ENCODE measurements around the gene WDR38.
A peak's percentile ranks its signal among the peaks of the same experiment; 100 is the strongest.

The WDR38 gene, protein sequence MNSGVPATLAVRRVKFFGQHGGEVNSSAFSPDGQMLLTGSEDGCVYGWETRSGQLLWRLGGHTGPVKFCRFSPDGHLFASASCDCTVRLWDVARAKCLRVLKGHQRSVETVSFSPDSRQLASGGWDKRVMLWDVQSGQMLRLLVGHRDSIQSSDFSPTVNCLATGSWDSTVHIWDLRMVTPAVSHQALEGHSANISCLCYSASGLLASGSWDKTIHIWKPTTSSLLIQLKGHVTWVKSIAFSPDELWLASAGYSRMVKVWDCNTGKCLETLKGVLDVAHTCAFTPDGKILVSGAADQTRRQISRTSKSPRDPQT

DNA sequence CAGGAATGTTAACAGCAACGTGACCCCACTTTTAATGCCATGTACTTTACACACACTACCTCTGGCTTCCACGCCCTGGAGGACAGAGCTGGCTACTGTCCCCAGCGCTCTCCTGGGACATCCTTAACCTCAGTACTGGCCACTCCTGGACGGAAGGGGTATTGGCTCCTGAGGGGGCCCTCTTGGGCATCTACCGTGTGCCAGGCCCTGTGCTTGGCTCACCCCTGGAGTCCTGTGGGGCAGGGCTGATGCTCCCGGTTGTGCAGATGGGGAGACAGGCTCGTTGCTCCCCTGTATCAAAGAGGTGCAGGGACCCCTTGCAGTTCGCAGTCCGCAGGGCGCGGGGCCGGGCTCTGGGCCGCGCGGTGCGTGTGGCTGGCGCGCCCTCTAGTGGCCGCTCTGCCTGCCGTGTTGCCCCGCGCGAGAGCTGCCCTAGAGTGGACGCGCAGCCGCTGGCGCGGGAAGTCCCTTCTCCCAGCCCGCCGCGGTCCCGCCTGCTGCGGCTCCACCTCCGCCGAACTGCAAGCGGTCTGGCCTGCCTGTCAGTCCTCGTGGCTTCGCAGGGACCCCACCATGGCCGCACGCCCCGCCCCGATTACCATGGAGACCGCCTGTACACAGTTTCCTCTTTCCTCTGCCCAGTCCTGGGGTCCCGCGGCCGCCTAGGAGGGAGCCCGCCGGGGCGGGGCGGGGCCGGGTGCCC is at the start of gene WDR38:
Gene WDR38 (plus strand): TSS at position 632 of the 703 bp plus-strand sequence. CDS start 72 bp downstream, outside the sequence.
- peak; percentile 85 for DNase-seq (ENCODE audit: low spot score)

DNA sequence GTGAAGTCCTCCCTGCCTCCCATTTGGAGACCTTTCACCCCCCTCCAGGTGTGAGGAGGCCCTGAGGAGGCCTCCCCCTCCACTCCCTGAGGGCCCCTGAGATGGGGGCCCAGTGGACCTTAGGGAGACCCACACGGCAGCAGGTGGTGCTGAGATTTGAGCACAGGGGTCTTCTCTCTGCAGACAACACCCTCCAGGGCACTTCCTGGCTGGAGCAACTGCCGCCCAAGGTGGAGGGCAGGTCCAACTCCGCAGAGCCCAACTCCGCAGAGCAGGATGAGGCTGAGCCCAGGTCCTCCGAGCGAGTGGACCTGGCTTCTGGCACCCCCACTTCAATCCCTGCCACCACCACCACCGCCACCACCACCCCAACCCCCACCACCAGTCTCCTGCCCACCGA is 49.3 kb upstream of the WDR38 start:
- no peak for DNase-seq (ENCODE audit: low spot score)

DNA sequence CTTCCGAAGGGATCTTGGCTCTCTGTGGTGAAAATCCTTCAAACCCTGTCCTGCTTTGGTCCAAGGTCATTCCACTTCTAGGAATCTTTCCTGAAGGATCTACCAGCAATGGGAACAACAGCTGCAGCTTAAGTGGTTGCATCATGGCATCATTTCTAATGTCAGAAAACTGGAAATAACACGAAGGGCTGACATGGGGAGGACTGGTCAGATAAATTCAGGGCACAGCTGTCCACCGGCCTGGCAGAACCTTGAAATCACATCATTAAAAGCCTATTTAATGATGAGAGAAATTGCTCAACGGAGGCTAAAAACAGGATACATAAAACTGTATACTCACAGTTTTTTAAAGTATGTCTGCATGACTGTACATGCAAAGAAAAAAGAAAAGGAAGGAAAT is 48.1 kb upstream of the WDR38 start:
- DNase-seq (ENCODE audit: low spot score): no peak

DNA sequence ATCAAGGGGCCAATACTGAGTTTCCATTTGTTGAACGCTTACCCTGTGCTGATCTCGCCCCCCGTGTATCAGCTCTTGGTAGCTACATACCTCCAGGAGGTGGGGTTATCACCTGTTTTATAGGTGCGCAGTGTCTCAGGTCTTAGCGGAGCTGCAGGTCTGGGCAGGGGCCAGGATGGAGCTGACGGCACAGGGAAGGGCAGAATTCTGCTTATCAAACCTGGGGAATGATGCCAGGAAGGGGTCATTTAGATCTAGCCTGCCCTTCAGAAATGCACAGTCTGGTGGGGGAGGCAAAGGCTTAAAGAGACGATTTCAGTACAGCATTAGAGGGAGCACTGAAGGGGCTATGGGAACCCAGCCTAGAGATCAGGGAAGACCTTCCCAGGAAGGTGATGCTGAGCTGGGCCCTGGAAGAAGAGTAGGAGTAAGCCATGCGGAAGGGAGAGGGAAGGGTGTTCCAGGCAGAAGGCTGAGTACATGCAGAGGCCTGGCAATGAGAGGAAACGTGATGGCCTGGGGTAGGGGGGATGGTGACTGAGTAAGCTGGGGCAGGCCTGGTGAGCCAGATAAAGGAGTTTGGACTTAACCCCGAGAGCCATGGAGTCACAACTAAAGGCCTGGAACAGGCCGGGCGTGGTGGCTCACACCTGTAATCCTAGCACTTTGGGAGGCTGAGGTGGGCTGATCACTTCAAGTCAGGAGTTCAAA is 44.9 kb upstream of the WDR38 start:
- DNase-seq (ENCODE audit: low spot score): no peak

DNA sequence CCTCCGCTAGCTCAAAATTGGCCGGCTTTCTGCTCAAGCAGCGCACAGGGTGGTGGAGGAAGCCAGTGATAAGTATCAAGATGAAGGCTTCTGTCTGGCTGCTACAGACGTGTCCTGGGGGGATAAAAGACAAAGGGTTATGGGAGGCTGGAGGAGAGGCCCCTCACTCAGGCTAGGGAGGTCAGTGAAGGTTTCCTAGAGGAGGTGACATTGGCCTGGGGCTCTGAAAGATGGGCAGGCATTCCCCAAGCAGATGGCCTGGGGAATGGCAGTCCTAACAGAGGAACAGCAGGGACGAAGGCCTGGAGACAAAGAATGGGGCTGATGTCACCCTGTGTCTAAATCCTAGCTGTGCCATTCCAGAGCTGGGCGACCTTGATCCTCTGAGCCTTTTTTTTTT is 44.0 kb upstream of the WDR38 start:
- no peak for DNase-seq (ENCODE audit: low spot score)

DNA sequence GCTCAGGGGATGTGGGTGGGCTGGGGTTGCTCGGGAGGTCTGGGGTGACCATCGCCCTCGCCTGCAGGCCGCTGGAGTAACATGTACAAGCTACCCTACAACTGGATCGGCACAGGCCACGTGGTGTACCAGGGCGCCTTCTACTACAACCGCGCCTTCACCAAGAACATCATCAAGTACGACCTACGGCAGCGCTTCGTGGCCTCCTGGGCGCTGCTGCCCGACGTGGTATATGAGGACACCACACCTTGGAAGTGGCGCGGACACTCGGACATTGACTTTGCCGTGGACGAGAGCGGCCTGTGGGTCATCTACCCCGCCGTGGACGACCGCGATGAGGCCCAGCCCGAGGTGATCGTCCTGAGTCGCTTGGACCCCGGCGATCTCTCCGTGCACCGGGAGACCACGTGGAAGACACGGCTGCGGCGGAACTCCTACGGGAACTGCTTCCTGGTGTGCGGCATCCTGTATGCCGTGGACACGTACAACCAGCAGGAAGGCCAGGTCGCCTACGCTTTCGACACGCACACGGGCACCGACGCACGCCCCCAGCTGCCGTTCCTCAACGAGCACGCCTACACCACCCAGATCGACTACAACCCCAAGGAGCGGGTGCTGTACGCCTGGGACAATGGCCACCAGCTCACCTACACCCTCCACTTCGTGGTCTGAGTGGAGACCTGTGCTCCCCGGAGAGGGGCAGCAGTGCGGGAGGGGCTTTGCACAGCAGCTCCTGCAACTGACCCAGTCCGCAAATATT is 43.3 kb upstream of the WDR38 start:
- DNase-seq (ENCODE audit: low spot score): no peak

DNA sequence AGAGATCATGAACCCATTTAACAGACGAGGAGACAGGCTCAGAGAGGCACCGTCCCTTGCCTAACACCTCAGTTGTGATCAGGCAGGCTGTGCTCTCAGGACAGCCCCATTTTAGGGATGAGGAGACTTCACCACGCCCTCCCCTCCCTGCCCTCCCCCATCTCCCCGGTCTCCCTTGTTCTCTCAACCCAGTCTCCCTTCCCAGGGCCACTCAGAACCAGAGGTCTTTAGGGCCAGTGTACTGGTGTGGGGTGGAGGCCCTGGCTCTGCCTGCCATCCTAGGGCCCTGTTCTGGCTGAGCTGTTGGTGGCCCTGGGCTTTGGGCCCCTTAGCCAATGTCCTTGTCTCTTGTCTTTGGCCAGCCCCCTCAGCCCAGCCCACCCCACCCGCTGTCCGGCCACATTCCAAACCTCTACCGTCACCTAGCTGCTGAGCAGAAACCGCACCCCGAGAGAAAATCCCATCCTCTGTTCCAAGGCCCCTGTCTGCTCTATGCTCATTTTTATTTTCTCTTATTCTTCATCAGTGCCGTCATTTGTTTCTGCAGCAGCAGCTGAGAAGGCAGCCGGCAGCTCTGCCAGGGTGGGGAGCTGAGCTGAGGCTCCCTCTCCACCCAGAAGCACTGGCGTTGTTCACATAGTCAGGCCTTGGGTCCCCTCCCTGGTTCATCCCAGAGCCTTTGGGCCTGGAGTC is 42.5 kb upstream of the WDR38 start:
- DNase-seq (ENCODE audit: low spot score): no peak

DNA sequence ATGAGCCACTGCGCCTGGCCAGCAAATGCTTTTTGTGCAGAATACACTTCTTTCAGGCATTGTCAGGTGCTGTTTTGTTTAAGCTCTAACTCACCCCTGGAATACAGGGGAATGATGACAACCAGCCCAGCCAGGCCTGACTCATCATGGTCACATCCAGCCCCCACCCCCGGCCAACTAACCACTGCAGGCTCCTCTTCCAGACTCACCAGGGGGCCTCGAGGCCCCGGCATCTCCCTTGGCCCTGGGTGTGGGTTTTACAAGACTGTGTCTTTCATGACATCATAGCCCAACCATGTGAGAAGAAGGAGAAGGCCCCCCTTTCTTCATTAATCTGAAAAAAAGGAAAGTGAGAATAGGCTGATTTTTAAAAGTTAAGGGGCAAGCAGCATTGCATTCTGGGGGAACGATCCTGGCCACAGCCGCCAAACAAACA is 40.8 kb upstream of the WDR38 start:
- DNase-seq (ENCODE audit: low spot score): no peak

DNA sequence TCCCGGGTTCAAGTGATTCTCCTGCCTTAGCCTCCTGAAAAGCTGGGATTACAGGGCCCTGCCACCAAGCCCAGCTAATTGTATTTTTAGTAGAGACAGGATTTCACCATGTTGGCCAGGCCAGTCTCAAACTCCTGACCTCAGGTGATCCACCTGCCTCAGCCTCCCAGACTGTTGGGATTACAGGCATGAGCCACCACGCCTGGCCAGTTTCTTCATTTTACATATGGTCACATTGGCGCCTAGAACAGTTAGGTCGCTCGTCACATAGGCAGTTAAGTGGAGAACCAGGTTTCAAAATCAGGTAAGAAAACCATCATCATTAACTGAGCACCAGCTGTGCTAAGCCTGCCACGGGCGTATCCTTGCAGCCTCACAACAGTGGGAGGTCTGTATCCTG is 40.2 kb upstream of the WDR38 start:
- DNase-seq (ENCODE audit: low spot score): no peak

DNA sequence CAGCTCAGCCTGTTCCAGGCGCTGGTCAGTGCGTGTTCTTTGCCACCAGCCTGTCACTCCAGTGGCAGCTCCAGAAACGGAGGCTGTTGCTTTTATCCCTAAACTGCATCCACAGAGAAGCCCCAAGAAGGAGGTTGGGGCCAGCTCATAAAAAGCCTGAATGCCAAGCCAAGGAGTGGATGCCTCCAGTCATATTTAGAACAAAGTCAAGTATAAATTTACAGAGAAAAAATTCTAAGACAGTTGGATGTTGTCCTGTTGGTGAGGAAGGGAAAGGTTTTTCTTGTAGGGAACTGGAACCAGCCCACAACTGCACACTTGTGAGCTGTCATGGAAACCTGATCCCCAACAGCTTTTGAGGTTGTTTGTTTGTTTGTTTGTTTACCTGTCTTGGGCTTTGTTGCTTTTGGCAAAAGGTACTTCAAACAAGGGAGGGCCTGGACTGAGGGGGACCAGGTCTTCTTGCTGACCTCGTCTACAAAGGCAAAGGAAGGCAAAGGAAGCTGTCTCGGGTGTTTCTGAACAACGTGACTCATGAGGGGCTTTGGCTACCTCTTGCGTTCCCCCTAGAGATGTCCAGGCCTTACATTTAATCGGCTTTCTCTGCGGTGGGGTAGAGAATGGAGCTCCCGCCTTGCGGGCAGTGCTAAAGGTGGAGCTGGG is 39.6 kb upstream of the WDR38 start:
- DNase-seq (ENCODE audit: low spot score): no peak

DNA sequence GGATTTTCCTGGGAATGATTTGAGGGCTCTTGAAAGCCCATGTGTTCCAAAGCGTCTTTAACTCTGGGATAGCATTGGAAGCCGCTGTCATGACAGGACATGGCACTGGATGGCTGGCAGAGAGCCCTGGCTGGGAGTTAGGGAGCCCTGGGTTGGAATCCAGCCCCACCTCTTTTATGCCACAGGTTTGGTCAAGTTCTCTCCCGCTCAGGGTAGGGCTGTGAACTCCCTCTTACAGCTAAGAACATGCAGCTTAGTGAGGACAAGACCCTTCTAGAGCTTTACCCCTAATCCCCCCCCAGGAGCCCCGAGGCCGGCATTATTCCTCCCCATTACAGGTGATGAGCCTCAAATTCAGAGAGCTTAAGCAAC is 39.1 kb upstream of the WDR38 start:
- DNase-seq (ENCODE audit: low spot score): no peak

DNA sequence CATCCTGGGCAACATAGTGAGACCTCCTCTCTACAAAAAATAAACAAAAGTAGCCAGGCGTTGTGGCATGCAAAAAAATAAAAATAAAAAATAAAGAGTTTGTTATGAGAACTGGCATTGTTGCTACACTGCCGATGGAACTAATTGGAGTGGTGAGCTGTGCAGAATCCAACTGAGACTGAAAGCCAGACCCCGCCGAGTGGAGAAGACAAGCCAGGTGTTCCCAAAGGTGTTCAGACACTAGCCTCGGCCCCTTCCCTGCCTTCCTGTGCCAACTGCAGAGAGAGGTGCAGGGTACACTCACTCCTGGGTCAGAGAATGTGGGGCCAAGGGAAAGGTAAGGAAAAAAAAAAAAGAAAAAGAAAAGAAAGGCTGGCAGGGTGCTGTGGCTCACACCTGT is 37.7 kb upstream of the WDR38 start:
- no peak for DNase-seq (ENCODE audit: low spot score)

DNA sequence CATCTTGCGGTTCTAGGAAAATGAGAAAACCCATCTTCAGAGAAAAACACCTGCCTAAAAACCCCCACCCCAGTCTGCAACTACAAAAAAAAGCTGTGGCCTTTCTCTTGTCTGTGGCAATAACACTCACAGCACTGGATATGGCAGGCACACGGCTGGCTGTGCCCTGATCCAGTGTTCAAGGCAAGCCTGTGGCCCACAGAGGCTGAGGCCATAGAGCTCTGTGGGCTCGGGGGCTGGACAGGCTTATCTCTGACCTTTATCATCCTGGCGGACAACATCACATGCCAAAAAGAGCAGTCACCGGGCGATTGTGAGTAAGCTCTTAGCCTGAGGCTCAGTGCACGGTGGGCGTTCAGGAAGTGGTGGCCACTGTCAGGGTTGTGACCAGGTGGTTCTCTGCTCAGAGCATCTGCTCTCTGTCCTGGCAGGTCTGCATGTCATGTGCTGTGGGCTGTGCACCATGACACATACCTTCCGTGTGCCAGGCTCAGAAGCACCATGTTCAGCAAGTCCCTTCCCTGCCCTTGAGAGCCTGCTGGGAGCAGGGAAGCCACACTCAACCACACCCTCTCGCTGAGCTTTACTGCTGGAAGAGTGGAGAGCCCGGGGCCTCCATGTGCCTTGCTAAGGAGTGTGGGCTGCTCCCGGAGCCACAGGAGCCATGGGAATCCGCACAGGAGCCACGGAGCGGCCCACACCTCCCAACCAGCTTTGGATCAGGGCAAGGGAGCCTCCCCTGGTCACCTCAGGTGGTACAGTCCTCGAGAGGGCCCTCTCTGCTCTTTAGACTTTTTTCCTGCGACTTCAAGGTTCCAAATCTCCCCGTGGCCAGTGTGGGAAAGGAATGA is 34.6 kb upstream of the WDR38 start:
- no peak for DNase-seq (ENCODE audit: low spot score)

DNA sequence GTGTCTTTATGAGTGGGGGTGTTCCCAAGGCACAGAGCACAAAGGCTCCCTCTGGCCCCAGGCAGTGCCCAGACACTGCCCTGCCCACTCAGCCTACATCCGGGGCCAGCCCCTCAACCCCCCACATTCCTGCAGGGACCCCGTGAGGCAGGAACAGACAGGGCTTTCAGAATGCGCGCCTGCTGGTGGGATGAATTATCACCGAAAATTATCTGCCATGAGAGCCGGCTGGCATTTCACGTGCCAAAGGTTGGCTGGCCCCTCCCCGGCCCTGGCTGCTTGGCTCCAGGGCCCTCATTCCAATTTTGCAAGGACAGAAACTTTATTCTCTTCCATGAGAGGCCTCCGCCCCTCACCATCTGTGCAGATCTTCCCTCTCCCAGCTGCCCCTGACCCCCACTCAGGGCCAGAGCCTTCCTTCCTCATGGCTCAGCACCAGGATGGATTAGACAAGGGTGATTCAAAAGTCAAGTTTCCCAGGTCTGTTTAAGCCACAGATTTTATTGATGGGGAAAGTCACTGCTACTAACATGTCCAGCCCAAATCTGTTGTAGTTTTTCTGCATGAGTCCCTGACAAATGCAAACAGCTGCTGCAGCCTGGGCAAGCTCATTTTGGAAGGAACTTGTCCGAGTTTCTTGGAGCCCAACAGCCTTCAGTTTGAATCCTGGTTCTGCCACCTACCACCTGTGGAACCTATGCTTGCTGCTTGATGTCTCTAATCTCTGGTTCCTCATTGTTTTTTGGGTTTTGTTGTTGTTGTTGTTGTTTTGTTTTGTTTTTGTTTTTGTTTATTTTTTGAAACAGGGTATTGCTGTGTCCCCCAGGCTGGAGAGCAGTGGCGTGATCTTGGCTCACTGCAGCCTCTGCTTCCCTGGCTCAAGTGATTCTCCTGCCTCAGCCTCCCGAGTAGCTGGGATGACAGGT is 32.3 kb upstream of the WDR38 start:
- no peak for DNase-seq (ENCODE audit: low spot score)

DNA sequence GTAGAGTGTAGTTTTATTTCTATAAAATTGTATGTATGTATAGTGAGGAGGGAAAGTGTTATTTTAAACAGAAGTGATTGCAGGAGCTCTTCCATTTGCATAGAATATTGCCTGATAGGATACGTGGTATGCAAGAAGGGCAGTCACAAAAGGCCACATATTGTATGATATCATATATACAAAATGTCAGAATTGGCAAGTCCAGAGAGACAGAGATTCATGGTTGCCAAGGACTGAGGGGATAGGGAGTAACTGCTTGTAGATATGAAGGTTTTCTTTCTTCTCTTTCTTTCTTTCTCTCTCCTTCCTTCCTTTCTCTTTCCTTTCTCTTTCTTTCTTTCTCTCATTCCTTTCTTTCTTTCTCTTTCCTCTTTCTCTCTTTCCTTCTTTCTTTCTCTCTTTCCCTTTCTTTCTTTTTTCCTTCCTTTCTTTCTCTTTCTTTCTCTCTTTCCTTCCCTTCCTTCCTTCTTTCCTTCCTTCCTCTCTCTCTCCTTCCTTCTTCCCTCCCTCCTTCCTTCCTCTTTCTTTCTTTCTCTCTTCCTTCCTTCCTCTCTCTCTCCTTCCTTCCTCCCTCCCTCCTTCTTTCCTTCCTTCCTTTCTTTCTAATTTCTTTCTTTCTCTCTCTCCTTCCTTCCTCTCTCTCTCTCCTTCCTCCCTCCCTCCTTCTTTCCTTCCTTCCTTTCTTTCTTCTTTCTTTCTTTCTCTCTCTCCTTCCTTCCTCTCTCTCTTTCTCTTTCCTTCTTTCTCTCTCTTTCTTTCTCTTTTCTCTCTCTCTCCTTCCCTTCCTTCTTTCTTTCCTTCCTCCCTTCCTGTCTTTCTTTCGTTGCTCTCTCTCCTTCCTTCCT is 24.5 kb upstream of the WDR38 start:
- DNase-seq (ENCODE audit: low spot score): no peak

DNA sequence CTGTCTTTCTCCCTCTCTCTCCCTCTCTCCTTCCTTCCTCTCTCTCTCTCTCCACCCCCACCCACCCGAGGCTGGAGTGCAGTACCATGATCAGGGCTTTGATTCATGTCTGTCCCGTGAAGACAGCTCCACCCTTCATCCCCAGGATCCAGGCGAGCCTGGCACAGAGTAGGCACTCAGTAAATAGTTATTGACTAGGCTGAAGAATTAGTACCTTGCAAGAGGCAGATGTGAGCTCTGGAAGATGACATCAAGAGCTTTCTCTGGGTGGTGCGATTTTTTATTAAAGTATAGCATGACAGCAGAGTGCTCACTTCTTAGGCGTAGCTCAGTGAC is 24.0 kb upstream of the WDR38 start:
- DNase-seq (ENCODE audit: low spot score): no peak

DNA sequence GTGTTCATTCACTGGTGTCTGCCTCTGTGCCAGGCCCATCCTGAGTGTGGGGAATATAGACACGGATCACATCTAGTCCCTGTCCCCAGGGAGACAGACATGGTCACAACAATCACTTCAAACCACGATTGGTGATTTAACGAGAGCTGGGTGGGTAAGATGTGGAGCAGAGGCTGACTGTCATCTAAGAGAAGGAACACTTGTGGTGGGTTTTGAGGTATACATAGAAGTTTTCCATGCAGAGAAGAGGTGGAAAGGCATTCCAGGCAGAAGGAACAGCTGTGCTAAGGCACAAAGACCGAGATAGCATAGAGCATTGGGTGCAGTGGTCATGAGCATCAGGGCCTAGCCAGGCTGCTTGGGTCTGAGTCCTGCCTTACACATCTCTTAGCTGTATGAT is 22.7 kb upstream of the WDR38 start:
- no peak for DNase-seq (ENCODE audit: low spot score)

DNA sequence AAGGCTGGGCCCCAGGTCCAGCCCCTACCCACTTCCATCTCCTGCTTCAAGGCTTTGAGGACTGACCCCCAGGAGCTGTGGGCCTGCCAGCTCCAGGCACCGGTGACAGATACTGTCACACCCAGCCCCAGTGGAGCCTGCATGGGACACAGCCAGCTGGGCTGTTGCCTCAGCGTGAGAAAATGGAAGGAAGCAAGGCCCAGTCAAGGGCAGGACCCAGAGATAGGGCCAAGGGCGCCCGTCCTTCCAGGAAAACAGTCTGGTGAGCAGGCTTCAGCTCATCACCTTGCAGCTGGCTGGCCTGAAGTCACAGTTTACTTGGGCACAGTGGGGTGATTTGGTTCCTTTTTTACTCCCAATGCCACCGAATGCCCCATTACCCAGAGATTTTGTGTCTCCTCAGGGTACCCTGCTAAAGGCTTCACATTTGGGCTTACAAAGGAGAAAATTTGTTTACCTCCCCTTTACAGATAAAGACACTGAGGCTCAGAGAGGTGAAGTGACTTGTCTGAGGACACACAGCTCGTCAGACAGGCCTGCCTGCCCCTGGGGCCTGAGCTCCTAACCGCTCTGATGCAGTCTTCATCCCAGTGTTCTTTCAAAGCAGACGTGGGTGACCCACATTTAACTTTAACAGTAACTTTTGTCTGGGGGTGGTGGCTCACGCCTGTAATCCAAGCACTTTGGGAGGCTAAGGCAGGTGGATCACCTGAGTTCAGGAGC is 21.5 kb upstream of the WDR38 start:
- no peak for DNase-seq (ENCODE audit: low spot score)

Data from CD4-positive, alpha-beta T cell treated with Interleukin-2 at 100 ng/mL for 4 hours (primary cell).